Trophoblast cell (in vitro differentiated cells and primary cell): ENCODE results near the gene PRR27. TPM values are rescaled to one million over a fixed set of nuclear protein-coding genes. Genes with fewer than 3 reads are reported as not detected.

ENCODE experiments used
- DNase-seq, 2 donors: peaks; one replicate each; pipeline ENCODE4 v3.0.0-alpha.2; 2016
- H2AFZ ChIP-seq: 2 replicates; pipeline ENCODE4 v1.6.1; 2013; ENCODE audit warnings: low read length, moderate library complexity, mild to moderate bottlenecking; ENCODE audit not compliant: insufficient read depth, poor library complexity
- H2AK5ac ChIP-seq: 2 replicates; pipeline ENCODE4 v1.6.1; 2013; ENCODE audit warnings: mild to moderate bottlenecking, low read length
- H2BK120ac ChIP-seq: 2 replicates; pipeline ENCODE4 v1.6.1; 2013; ENCODE audit warnings: low read length, mild to moderate bottlenecking, moderate library complexity; ENCODE audit not compliant: insufficient read depth, poor library complexity
- H2BK12ac ChIP-seq: 2 replicates; pipeline ENCODE4 v1.6.1; 2013; ENCODE audit warnings: mild to moderate bottlenecking, low read length, moderate library complexity
- H2BK5ac ChIP-seq: 2 replicates; pipeline ENCODE4 v1.6.1; 2013; ENCODE audit warnings: low read length, low read depth, moderate library complexity, mild to moderate bottlenecking; ENCODE audit not compliant: poor library complexity
- H3K14ac ChIP-seq: 2 replicates; pipeline ENCODE4 v1.6.1; 2013; ENCODE audit warnings: mild to moderate bottlenecking, low read length
- H3K18ac ChIP-seq: 2 replicates; pipeline ENCODE4 v1.6.1; 2013; ENCODE audit warnings: mild to moderate bottlenecking, low read length
- H3K23ac ChIP-seq: 2 replicates; pipeline ENCODE4 v1.6.1; 2013; ENCODE audit warnings: low read length
- H3K27ac ChIP-seq: 2 replicates; pipeline ENCODE4 v1.5.1; 2013; ENCODE audit warnings: low read depth, mild to moderate bottlenecking, inconsistent platforms, low read length, moderate library complexity
- H3K27me3 ChIP-seq: 2 replicates; pipeline ENCODE4 v1.6.1; 2013; ENCODE audit warnings: inconsistent platforms, mild to moderate bottlenecking, low read length, moderate library complexity; ENCODE audit not compliant: insufficient read depth
- H3K36me3 ChIP-seq, 2 experiments: 1 replicate in 1 of 2; 2 replicates in 1 of 2; pipeline ENCODE4 v1.6.1; 2013; ENCODE audit warnings: low read length in 2 of 2, mild to moderate bottlenecking in 2 of 2, moderate library complexity in 1 of 2; ENCODE audit not compliant: insufficient read depth in 2 of 2, control insufficient read depth in 1 of 2
- H3K4ac ChIP-seq: 2 replicates; pipeline ENCODE4 v1.6.1; 2013; ENCODE audit warnings: low read depth, mild to moderate bottlenecking, low read length, moderate library complexity
- H3K4me1 ChIP-seq, 2 experiments: 1 replicate in 1 of 2; 2 replicates in 1 of 2; pipeline ENCODE4 v1.6.1; 2013; ENCODE audit warnings: low read length in 2 of 2, mild to moderate bottlenecking in 2 of 2, moderate library complexity in 1 of 2; ENCODE audit not compliant: insufficient read depth in 2 of 2, control insufficient read depth in 1 of 2
- H3K4me2 ChIP-seq: 2 replicates; pipeline ENCODE4 v1.6.1; 2013; ENCODE audit warnings: inconsistent platforms, mild to moderate bottlenecking, low read length, moderate library complexity
- H3K4me3 ChIP-seq: 2 replicates; pipeline ENCODE4 v1.5.1; 2013; ENCODE audit warnings: mild to moderate bottlenecking, low read depth, low read length, inconsistent platforms
- H3K79me1 ChIP-seq: one replicate; pipeline ENCODE4 v1.6.1; 2013; ENCODE audit warnings: low read length
- H3K79me2 ChIP-seq: 2 replicates; pipeline ENCODE4 v1.6.1; 2013; ENCODE audit warnings: low read length, mild to moderate bottlenecking; ENCODE audit not compliant: control insufficient read depth, insufficient read depth, poor library complexity
- H3K9ac ChIP-seq: 2 replicates; pipeline ENCODE4 v1.6.1; 2013; ENCODE audit warnings: mild to moderate bottlenecking, low read length
- H3K9me3 ChIP-seq: 2 replicates; pipeline ENCODE4 v1.6.1; 2013; ENCODE audit warnings: low read depth, mild to moderate bottlenecking, control low read depth, inconsistent platforms, low read length; ENCODE audit not compliant: insufficient read depth
- H4K12ac ChIP-seq: 2 replicates; pipeline ENCODE4 v1.6.1; 2013; ENCODE audit warnings: low read depth, mild to moderate bottlenecking, low read length, moderate library complexity
- H4K8ac ChIP-seq: 2 replicates; pipeline ENCODE4 v1.6.1; 2013; ENCODE audit warnings: low read depth, mild to moderate bottlenecking, low read length, moderate library complexity
- H4K91ac ChIP-seq: one replicate; pipeline ENCODE4 v1.6.1; 2013; ENCODE audit warnings: low read depth, mild to moderate bottlenecking, low read length, moderate library complexity
- WGBS: extraction: QIAGEN DNeasy Blood & Tissue Kit; methylation state at CpG from one replicate; pipeline ENCODE4 v1.1.7; 2013; ENCODE audit warnings: missing lambda C conversion rate; ENCODE audit not compliant: insufficient read length, insufficient coverage; ENCODE audit errors: extremely low coverage; 5-methylcytosine and 5-hydroxymethylcytosine counted together
- polyA plus RNA-seq: library from polyadenylated mRNA; stranded (reverse); fragments of 200-250 nt; gene quantifications from 2 replicates; pipeline ENCODE4 v1.2.3, GENCODE V29; 2013

Gene PRR27
- polyA plus RNA-seq: not detected in 2 replicates

GRCh38 chr4:70153937-70154336 lies at the start of gene PRR27:
PRR27 (plus strand) TSS chr4:70154237; CDS start chr4:70154376, 139 bp downstream.
- Histone ChIP-seq H3K79me1 (no peaks in the 10 kb centered on the region), H4K12ac (no peak within 1 kb of the TSS), H3K4me2 (no peak within 1 kb of the TSS), H3K4me1 (no peaks in the 10 kb centered on the region), H3K4ac (no peak within 1 kb of the TSS), H4K91ac (no peak within 1 kb of the TSS), H4K8ac (no peak within 1 kb of the TSS), H3K23ac (no peak within 1 kb of the TSS), H3K36me3 (no peaks in the 10 kb centered on the region), H3K79me2 (no peaks in the 10 kb centered on the region), H2AK5ac (no peak within 1 kb of the TSS), H3K14ac (no peak within 1 kb of the TSS), H2AFZ (no peak within 1 kb of the TSS), H2BK12ac (no peak within 1 kb of the TSS), H3K27ac (no peak within 1 kb of the TSS), H2BK5ac (no peak within 1 kb of the TSS), H2BK120ac (no peak within 1 kb of the TSS), H3K4me3 (no peak within 1 kb of the TSS), H3K18ac (no peak within 1 kb of the TSS), H3K9me3 (no peaks in the 10 kb centered on the region), H3K9ac (no peak within 1 kb of the TSS), H3K27me3 (no peaks in the 10 kb centered on the region)
- DNase-seq: no peak
- no CpG with 5 or more reads among the region's 3 CpGs for WGBS

GRCh38 chr4:70110917-70111316 lies 43.1 kb upstream of the PRR27 start:
- Histone ChIP-seq H3K27ac (no peak overlapping the region), H3K4ac (no peak overlapping the region), H4K8ac (no peak overlapping the region), H3K79me1 (no peaks in the 10 kb centered on the region), H3K18ac (no peak overlapping the region), H2BK5ac (no peak overlapping the region), H2AFZ (no peak overlapping the region), H3K4me3 (no peak overlapping the region), H3K4me1 (no peaks in the 10 kb centered on the region), H3K14ac (no peak overlapping the region), H4K91ac (no peak overlapping the region), H4K12ac (no peak overlapping the region), H3K36me3 (no peaks in the 10 kb centered on the region), H2AK5ac (no peak overlapping the region), H3K27me3 (no peaks in the 10 kb centered on the region), H3K79me2 (no peaks in the 10 kb centered on the region), H3K4me2 (no peak overlapping the region), H3K9ac (no peak overlapping the region), H3K9me3 (no peaks in the 10 kb centered on the region), H3K23ac (no peak overlapping the region), H2BK12ac (no peak overlapping the region), H2BK120ac (no peak overlapping the region)
- DNase-seq: no peak

GRCh38 chr4:70113656-70114055 lies 40.4 kb upstream of the PRR27 start:
- Histone ChIP-seq H3K18ac (no peak overlapping the region), H3K79me2 (no peaks in the 10 kb centered on the region), H3K4me2 (no peak overlapping the region), H3K4me1 (no peaks in the 10 kb centered on the region), H3K79me1 (no peaks in the 10 kb centered on the region), H4K91ac (no peak overlapping the region), H2BK120ac (no peak overlapping the region), H2AFZ (no peak overlapping the region), H3K27me3 (no peaks in the 10 kb centered on the region), H3K9me3 (no peaks in the 10 kb centered on the region), H3K4me3 (no peak overlapping the region), H3K4ac (no peak overlapping the region), H3K36me3 (no peaks in the 10 kb centered on the region), H3K27ac (no peak overlapping the region), H2BK12ac (no peak overlapping the region), H3K23ac (no peak overlapping the region), H2BK5ac (no peak overlapping the region), H4K12ac (no peak overlapping the region), H2AK5ac (no peak overlapping the region), H3K14ac (no peak overlapping the region), H4K8ac (no peak overlapping the region), H3K9ac (no peak overlapping the region)
- no CpG with 5 or more reads among the region's 1 CpG for WGBS
- DNase-seq: no peak

- H4K12ac ChIP-seq: no peak overlapping the region
- no peak overlapping the region for H3K9ac ChIP-seq
- no peak overlapping the region for H3K4me2 ChIP-seq
- H3K27ac ChIP-seq: no peak overlapping the region
- H3K27me3 ChIP-seq: no peaks in the 10 kb centered on the region
- WGBS: no CpG with 5 or more reads among the region's 2 CpGs
- H3K36me3 ChIP-seq: no peaks in the 10 kb centered on the region
- no peak overlapping the region for H2BK12ac ChIP-seq
- no peak overlapping the region for H2AFZ ChIP-seq
- no peak overlapping the region for H2AK5ac ChIP-seq
- no peaks in the 10 kb centered on the region for H3K79me1 ChIP-seq
- no peak overlapping the region for H2BK120ac ChIP-seq
- no peak overlapping the region for H3K23ac ChIP-seq
- H3K18ac ChIP-seq: no peak overlapping the region
- H3K4ac ChIP-seq: no peak overlapping the region
- H2BK5ac ChIP-seq: no peak overlapping the region
- H3K79me2 ChIP-seq: no peaks in the 10 kb centered on the region
- H3K9me3 ChIP-seq: no peaks in the 10 kb centered on the region
- H3K4me1 ChIP-seq: no peaks in the 10 kb centered on the region
- DNase-seq: no peak
- H3K4me3 ChIP-seq: no peak overlapping the region
- H4K91ac ChIP-seq: no peak overlapping the region
- H4K8ac ChIP-seq: no peak overlapping the region
- no peak overlapping the region for H3K14ac ChIP-seq
Observed at GRCh38 chr4:70114096-70114495, 39.9 kb upstream of the PRR27 start.
